ENCODE data around the gene HELQ.

Gene HELQ

DNA sequence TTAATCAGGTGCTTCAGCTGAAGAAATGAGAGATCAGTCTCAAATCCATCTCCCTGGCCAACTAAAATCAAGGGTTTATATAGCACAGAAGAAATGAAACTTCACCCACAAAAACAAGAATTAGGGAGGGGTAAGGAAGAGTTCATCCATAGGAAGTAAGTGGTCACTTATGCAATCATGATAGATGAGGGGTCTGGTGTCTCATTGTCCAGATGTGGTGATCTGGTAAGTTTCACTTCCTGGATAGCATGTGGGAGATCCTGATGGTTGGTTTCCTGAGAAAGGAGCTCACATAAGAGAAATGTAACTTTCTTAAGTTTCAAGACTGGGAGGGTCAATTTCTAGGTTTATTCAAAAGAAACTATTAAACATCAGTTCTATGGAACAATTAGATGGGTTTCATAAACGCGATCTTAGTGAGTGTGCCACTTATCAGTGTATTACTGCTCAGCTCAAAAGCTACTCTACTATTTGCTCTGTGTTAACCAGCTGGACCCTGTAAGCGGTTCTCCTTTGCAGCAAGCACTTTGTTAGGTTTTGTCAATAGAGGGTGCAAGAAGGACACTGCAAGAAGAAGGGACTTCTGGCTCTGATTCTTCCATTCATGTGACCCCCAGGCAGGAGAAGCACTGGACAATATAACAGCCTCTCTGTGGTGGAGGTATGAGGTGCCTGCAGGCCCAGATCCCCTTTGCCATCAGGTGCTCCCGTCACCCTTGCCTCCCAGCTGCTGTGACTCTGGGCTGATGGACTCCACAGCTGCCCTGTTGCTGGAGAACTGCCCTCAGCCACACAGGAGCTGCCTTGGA lies 85.6 kb downstream of the HELQ start:
- DNase-seq (ENCODE audit: low spot score): peak; percentile 10

- no peak for DNase-seq (ENCODE audit: low spot score)
Measured at GRCh38 chr4:83364312-83364711, 91.3 kb downstream of the HELQ start.

DNA sequence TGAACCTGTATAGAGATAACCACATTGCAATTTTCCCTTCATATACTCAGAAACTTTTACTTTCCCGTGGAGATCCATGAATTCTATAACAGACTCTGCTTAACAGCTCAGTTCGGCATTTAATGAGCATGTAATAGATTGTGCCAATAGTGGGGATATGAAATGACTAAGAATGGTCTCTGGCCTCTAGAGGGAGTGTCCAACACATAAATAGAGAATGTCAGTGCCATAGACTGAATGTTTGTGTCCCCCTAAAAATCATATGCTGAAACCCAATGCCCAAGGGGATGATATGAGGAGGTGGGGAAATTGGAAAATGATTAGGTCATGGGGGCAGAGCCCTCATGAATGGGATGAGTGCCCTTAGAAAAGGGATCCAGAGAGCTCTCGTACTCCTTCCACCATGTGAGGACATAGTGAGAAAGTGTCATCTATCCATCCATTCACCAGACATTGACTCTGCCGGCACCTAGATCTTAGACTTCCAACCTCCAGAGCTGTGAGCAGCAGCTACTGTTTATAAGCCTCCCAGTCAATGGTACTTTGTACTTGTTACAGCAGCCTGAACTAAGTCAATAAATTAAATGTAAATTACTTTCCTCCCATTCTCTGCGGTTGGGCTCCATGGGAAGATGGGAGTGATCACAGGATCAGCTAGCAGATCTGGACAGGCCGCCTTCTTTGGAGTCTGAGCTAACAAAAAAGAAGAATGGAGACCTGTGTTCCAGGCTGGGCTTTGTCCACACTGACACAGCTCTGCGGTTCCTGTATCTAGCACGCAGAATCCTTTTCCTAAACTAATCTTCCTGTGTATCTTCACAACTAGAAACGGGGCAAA lies 92.9 kb downstream of the HELQ start:
- DNase-seq (ENCODE audit: low spot score): peak; percentile 8

GRCh38 chr4:83361416-83362103 lies 94.1 kb downstream of the HELQ start:
- DNase-seq (ENCODE audit: low spot score): no peak

DNA sequence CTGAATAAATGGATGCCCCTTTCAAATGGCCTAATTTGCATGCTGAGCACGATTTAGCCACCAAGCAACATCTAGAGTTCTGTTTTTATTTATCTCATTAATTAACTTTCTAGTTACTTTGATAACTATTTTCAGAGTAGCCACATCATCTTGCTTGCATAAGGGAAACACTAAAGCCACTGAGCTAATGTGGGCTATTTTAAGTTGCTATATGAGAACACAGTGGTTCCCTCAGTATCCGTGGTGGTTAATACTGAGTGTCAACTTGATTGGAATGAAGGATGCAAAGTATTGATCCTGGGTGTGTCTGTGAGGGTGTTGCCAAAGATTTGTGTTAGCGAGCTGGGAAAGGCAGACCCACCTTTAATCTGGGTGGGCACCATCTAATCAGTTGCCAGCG lies 95.6 kb downstream of the HELQ start:
- DNase-seq (ENCODE audit: low spot score): no peak

GRCh38 chr4:83358410-83358809 lies 97.2 kb downstream of the HELQ start:
- DNase-seq (ENCODE audit: low spot score): no peak

Measured in cerebellar cortex (tissue), 1 donor.